ENCODE results near the gene FAIM2.

- no peak for TF ChIP-seq ZNF701 (tag by site-specific recombination; IDR thresholded peaks at IDR 0.05)
- TF ChIP-seq ZNF837 (tag by site-specific recombination; IDR thresholded peaks at IDR 0.05) = no peak
- no peak for TF ChIP-seq ZNF292 (tag by site-specific recombination; IDR thresholded peaks at IDR 0.05; ENCODE audit: borderline replicate concordance, low read depth)
- TF ChIP-seq YY2 (tag by site-specific recombination; IDR thresholded peaks at IDR 0.05) = no peak
- TF ChIP-seq EGR2 (tag by site-specific recombination; IDR thresholded peaks at IDR 0.05; ENCODE audit: low read depth) = no peak
- TF ChIP-seq ZNF394 (tag by site-specific recombination; IDR thresholded peaks at IDR 0.05; ENCODE audit: borderline replicate concordance) = no peak
- TF ChIP-seq REST (tag by site-specific recombination; IDR thresholded peaks at IDR 0.05) = no peak
- TF ChIP-seq, protein P1, sequence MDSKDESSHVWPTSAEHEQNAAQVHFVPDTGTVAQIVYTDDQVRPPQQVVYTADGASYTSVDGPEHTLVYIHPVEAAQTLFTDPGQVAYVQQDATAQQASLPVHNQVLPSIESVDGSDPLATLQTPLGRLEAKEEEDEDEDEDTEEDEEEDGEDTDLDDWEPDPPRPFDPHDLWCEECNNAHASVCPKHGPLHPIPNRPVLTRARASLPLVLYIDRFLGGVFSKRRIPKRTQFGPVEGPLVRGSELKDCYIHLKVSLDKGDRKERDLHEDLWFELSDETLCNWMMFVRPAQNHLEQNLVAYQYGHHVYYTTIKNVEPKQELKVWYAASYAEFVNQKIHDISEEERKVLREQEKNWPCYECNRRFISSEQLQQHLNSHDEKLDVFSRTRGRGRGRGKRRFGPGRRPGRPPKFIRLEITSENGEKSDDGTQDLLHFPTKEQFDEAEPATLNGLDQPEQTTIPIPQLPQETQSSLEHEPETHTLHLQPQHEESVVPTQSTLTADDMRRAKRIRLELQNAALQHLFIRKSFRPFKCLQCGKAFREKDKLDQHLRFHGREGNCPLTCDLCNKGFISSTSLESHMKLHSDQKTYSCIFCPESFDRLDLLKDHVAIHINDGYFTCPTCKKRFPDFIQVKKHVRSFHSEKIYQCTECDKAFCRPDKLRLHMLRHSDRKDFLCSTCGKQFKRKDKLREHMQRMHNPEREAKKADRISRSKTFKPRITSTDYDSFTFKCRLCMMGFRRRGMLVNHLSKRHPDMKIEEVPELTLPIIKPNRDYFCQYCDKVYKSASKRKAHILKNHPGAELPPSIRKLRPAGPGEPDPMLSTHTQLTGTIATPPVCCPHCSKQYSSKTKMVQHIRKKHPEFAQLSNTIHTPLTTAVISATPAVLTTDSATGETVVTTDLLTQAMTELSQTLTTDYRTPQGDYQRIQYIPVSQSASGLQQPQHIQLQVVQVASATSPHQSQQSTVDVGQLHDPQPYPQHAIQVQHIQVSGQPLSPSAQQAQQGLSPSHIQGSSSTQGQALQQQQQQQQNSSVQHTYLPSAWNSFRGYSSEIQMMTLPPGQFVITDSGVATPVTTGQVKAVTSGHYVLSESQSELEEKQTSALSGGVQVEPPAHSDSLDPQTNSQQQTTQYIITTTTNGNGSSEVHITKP (tag by site-specific recombination; IDR thresholded peaks at IDR 0.05) = no peak
- TF ChIP-seq ZNF776 (tag by site-specific recombination; IDR thresholded peaks at IDR 0.05; ENCODE audit: borderline replicate concordance) = no peak
- TF ChIP-seq ZNF221 (tag by site-specific recombination; IDR thresholded peaks at IDR 0.05; ENCODE audit: borderline replicate concordance) = no peak
- TF ChIP-seq CTCF (tag by site-specific recombination; IDR thresholded peaks at IDR 0.05) = no peak
Observed at GRCh38 chr12:49899921-49900320, 3.8 kb downstream of the FAIM2 start.

Measured in HEK293 (cell line).